Neutrophil (primary cell): ENCODE measurements around the gene PTPN4.

Experiments used
- H3K27ac ChIP-seq: fragments of 200-600 bp; sonication (generic); 2 replicates; pipeline ENCODE4 v1.5.1; 2016; ENCODE audit warnings: mild to moderate bottlenecking, moderate library complexity
- H3K27me3 ChIP-seq: fragments of 200-600 bp; sonication (generic); 2 replicates; pipeline ENCODE4 v1.6.0; 2016; ENCODE audit warnings: mild to moderate bottlenecking
- H3K36me3 ChIP-seq: fragments of 200-600 bp; sonication (generic); 2 replicates; pipeline ENCODE4 v1.5.1; 2017
- H3K4me1 ChIP-seq, 2 experiments: fragments of 200-600 bp in 1 of 2; sonication (generic) in 1 of 2; 1 replicate in 1 of 2; 2 replicates in 1 of 2; pipeline versions ENCODE4 v1.5.1 to v1.6.1; 2013 to 2016; ENCODE audit warnings: low read depth in 1 of 2, low read length in 1 of 2, mild to moderate bottlenecking in 1 of 2, moderate library complexity in 1 of 2; ENCODE audit not compliant: control insufficient read depth in 1 of 2, insufficient read depth in 1 of 2
- H3K4me3 ChIP-seq, 2 experiments: fragments of 200-600 bp in 1 of 2; sonication (generic) in 1 of 2; 1 replicate in 1 of 2; 2 replicates in 1 of 2; pipeline ENCODE4 v1.5.1; 2013 to 2016; ENCODE audit warnings: low read depth in 1 of 2, low read length in 1 of 2, mild to moderate bottlenecking in 1 of 2, moderate library complexity in 1 of 2
- H3K9me3 ChIP-seq: fragments of 200-600 bp; sonication (generic); 2 replicates; pipeline ENCODE4 v1.5.1; 2016
- TF ChIP-seq, protein P1 (sequence below): fragments of 200-600 bp; sonication (generic); IDR thresholded peaks from 2 replicates; pipeline ENCODE4 v1.5.1; 2016; ENCODE audit warnings: antibody characterized with exemption

The PTPN4 gene

DNA sequence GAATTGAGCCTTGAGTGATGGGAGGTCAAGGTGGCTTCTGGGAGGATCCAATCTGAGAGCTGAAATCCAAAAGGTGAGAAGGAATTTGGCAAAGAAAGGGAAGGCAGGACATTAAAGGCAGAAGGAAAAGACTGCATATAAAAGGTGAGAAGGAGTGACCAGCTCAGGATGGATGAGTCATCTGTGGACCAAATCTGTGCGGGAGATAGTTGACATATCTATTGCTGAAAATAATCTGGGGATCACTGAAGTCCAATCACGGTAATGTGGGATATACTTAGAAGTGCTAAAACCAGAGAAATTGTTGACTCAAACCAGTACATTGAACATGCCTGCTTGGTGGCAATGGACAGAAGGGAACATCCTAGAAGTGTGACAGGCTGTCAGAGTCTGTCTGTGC, 8.0 kb upstream of the PTPN4 start:
- no peaks in the 10 kb centered on the region for H3K9me3 ChIP-seq
- TF ChIP-seq, protein P1, sequence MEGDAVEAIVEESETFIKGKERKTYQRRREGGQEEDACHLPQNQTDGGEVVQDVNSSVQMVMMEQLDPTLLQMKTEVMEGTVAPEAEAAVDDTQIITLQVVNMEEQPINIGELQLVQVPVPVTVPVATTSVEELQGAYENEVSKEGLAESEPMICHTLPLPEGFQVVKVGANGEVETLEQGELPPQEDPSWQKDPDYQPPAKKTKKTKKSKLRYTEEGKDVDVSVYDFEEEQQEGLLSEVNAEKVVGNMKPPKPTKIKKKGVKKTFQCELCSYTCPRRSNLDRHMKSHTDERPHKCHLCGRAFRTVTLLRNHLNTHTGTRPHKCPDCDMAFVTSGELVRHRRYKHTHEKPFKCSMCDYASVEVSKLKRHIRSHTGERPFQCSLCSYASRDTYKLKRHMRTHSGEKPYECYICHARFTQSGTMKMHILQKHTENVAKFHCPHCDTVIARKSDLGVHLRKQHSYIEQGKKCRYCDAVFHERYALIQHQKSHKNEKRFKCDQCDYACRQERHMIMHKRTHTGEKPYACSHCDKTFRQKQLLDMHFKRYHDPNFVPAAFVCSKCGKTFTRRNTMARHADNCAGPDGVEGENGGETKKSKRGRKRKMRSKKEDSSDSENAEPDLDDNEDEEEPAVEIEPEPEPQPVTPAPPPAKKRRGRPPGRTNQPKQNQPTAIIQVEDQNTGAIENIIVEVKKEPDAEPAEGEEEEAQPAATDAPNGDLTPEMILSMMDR = no peak
- H3K27me3 ChIP-seq = peaks cover 4% of the 10 kb centered on the region
- no peak overlapping the region for H3K27ac ChIP-seq
- no peaks in the 10 kb centered on the region for H3K4me1 ChIP-seq
- no peak overlapping the region for H3K4me3 ChIP-seq
- no peaks in the 10 kb centered on the region for H3K36me3 ChIP-seq

GRCh38 chr2:119753041-119753929, 6.4 kb upstream of the PTPN4 start:
- Histone ChIP-seq H3K4me3 (no peak overlapping the region), H3K36me3 (no peaks in the 10 kb centered on the region), H3K27me3 (peaks cover 4% of the 10 kb centered on the region), H3K9me3 (no peaks in the 10 kb centered on the region), H3K4me1 (no peaks in the 10 kb centered on the region), H3K27ac (no peak overlapping the region)
- TF ChIP-seq, protein P1 = no peak

- no peak overlapping the region for H3K27ac ChIP-seq
- H3K9me3 ChIP-seq = no peaks in the 10 kb centered on the region
- peaks cover 4% of the 10 kb centered on the region for H3K27me3 ChIP-seq
- no peak overlapping the region for H3K4me3 ChIP-seq
- no peaks in the 10 kb centered on the region for H3K36me3 ChIP-seq
- peaks cover 0 to 1% of the 10 kb centered on the region in 2 experiments for H3K4me1 ChIP-seq
- TF ChIP-seq, protein P1 = no peak
Observed at GRCh38 chr2:119753930-119754321, 5.8 kb upstream of the PTPN4 start.

- no peaks in the 10 kb centered on the region for H3K36me3 ChIP-seq
- H3K27me3 ChIP-seq = peaks cover 4% of the 10 kb centered on the region
- peaks cover 7 to 14% of the 10 kb centered on the region in 2 experiments for H3K4me1 ChIP-seq
- TF ChIP-seq, protein P1 = no peak
- no peaks in the 10 kb centered on the region for H3K9me3 ChIP-seq
- no peak overlapping the region for H3K4me3 ChIP-seq
- no peak overlapping the region for H3K27ac ChIP-seq
Observed at GRCh38 chr2:119755906-119756305, 3.8 kb upstream of the PTPN4 start.

DNA sequence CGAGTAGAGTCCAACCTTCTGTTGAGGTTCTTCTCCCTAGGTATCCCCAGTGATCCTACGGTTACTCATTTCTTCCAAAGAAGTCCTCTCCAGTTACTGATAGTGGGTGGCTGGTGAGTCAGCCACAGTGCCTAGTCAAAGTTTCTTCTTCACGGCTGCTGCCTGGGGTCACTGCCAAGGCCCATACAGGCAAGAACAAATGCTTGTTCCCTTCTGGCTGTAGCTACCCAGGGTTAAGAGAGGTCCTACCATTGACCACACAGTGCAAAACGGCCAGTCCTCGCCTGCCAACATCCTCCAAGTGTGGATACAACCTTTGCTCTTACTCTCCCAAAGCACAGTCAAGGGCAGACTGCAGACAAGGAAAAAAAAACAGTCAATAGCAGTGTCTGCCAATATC, 2.9 kb upstream of the PTPN4 start:
- no peaks in the 10 kb centered on the region for H3K9me3 ChIP-seq
- no peak overlapping the region for H3K4me3 ChIP-seq
- peaks cover 7 to 16% of the 10 kb centered on the region in 2 experiments for H3K4me1 ChIP-seq
- H3K27ac ChIP-seq = no peak overlapping the region
- no peaks in the 10 kb centered on the region for H3K36me3 ChIP-seq
- TF ChIP-seq, protein P1 = no peak
- peaks cover 2% of the 10 kb centered on the region for H3K27me3 ChIP-seq
